HCT116 (cell line): ENCODE data around the gene TM4SF20.

ENCODE experiments used
- CTCF ChIP-seq, 3 experiments: fragments of 200-600 bp in 1 of 3; sonication (generic) in 1 of 3; IDR thresholded peaks in 2 of 3; conservative IDR thresholded peaks in 1 of 3; 2 replicates each; pipeline ENCODE4 v1.5.1; 2012 to 2017; ENCODE audit warnings: low read depth in 2 of 3, low read length in 2 of 3, antibody characterized with exemption in 1 of 3, borderline replicate concordance in 1 of 3, control low read depth in 1 of 3, mild to moderate bottlenecking in 1 of 3, mixed read lengths in 1 of 3, mixed run types in 1 of 3, moderate library complexity in 1 of 3; ENCODE audit not compliant: insufficient read depth in 1 of 3
- EZH2 ChIP-seq: fragments of 200-600 bp; sonication (generic); IDR thresholded peaks from 2 replicates; pipeline ENCODE4 v1.6.1; 2017; ENCODE audit warnings: antibody characterized with exemption, mixed run types
- MAX ChIP-seq: IDR thresholded peaks from 2 replicates; pipeline ENCODE4 v1.6.1; 2012
- POLR2A ChIP-seq: IDR thresholded peaks from 2 replicates; pipeline ENCODE4 v1.7.0; 2011; ENCODE audit warnings: borderline replicate concordance; ENCODE audit not compliant: insufficient read depth, insufficient read length; ENCODE audit errors: extremely low read depth
- POLR2AphosphoS5 ChIP-seq: IDR thresholded peaks from 2 replicates; pipeline ENCODE4 v1.6.1; 2011; ENCODE audit warnings: mild to moderate bottlenecking, low read depth, low read length, moderate library complexity
- REST ChIP-seq: IDR thresholded peaks from 2 replicates; pipeline ENCODE4 v1.6.1; 2012; ENCODE audit warnings: low read depth
- SIN3A ChIP-seq: IDR thresholded peaks from 2 replicates; pipeline ENCODE4 v1.6.1; 2012; ENCODE audit warnings: low read depth
- TCF7L2 ChIP-seq: IDR thresholded peaks from 2 replicates; pipeline ENCODE4 v1.7.0; 2011; ENCODE audit warnings: borderline replicate concordance, inconsistent platforms; ENCODE audit not compliant: insufficient read depth, insufficient read length; ENCODE audit errors: extremely low read depth
- ZFX ChIP-seq: fragments of 450-650 bp; IDR thresholded peaks from 2 replicates; pipeline ENCODE4 v1.6.1; 2017

GRCh38 chr2:227366769-227367426 lies 12.2 kb downstream of the TM4SF20 start:
- TF ChIP-seq CTCF (IDR thresholded peaks at IDR 0.05 in 2 of 3, conservative IDR thresholded peaks at IDR 0.05 in 1 of 3; ENCODE audit: borderline replicate concordance in 1 of 3, insufficient read depth in 1 of 3, low read depth in 2 of 3, low read length in 2 of 3) (no peak), POLR2A (no peak), REST (no peak), ZFX (no peak), POLR2AphosphoS5 (no peak), SIN3A (no peak), TCF7L2 (no peak), EZH2 (no peak), MAX (no peak)
